Breast epithelium (tissue), 3 donors: ENCODE measurements around the gene TMTC1.

Experiments
- CTCF ChIP-seq, 3 donors: fragments of 450-650 bp; IDR thresholded peaks; one replicate each; pipeline ENCODE4 v1.5.1; 2016 to 2017; ENCODE audit warnings: antibody characterized with exemption in 3 of 3, mild to moderate bottlenecking in 3 of 3, moderate library complexity in 3 of 3
- POLR2A ChIP-seq: fragments of 450-650 bp; IDR thresholded peaks from one replicate; pipeline ENCODE4 v1.6.1; 2016; ENCODE audit warnings: antibody characterized with exemption, mild to moderate bottlenecking, moderate library complexity

- TF ChIP-seq CTCF (IDR thresholded peaks at IDR 0.05), result no peak
- TF ChIP-seq POLR2A, result no peak
Observed at GRCh38 chr12:29516431-29516875, 267.3 kb downstream of the TMTC1 start.
